Measurements from ENCODE around the gene MEST. TPM values are rescaled to one million over a fixed set of nuclear protein-coding genes. Genes with fewer than 3 reads are reported as not detected.
"Not testable (repeated sequence)": the region's sequence is repeated elsewhere in the genome, so short reads cannot be mapped to it uniquely, and the experiment has no call there.

MEST gene
- polyA plus RNA-seq, 1 of the 3 experiments (the other 2 are of a cell fraction) = 36.7 TPM

GRCh38 chr7:130529417-130529816 is 37.5 kb downstream of the MEST start:
- Histone ChIP-seq H3K9ac (no peak overlapping the region), H3K4me2 (no peak overlapping the region), H3F3A (replicated peaks; ENCODE audit: insufficient read depth) (no peaks in the 10 kb centered on the region), H3K9me2 (no peaks in the 10 kb centered on the region), H2AFZ (ENCODE audit: low read depth) (no peak overlapping the region), H3K4me1 (ENCODE audit: control insufficient read depth in 1 of 2, insufficient read depth in 2 of 2, low read depth in 1 of 2, low read length in 1 of 2) (no peaks in the 10 kb centered on the region), H3K4me3 (ENCODE audit: low read depth in 2 of 2, low read length in 1 of 2) (no peak overlapping the region), H4K20me1 (ENCODE audit: insufficient read depth) (no peaks in the 10 kb centered on the region), H3K79me2 (ENCODE audit: insufficient read depth) (no peaks in the 10 kb centered on the region), H3K36me3 (replicated peaks in 1 of 2; ENCODE audit: control insufficient read depth in 1 of 2, insufficient read depth in 2 of 2, low read length in 1 of 2) (peaks cover 2 to 7% of the 10 kb centered on the region in 2 experiments), H3K27me3 (ENCODE audit: insufficient read depth) (no peaks in the 10 kb centered on the region), H3K9me3 (no peaks in the 10 kb centered on the region), H3K27ac (ENCODE audit: low read depth in 2 of 2, low read length in 1 of 2) (no peak overlapping the region)
- WGBS (ENCODE audit: low lambda C conversion rate) = 97% methylated on average over 2 of the region's 2 CpGs
- POLR2A ChIA-PET = no interaction called here
- no peak for DNase-seq
- CTCF ChIA-PET = no interaction called here
- TF ChIP-seq MAX (IDR thresholded peaks at IDR 0.05; ENCODE audit: low read depth) = no peak
- no peak for TF ChIP-seq ELF1 (IDR thresholded peaks at IDR 0.05)
- no peak for TF ChIP-seq MXI1 (IDR thresholded peaks at IDR 0.05; ENCODE audit: low read depth, low read length)
- TF ChIP-seq USF2 (IDR thresholded peaks at IDR 0.05; ENCODE audit: borderline replicate concordance, low read depth, low read length) = no peak
- no peak for TF ChIP-seq IRF3 (IDR thresholded peaks at IDR 0.05; ENCODE audit: low read depth, low read length)
- no peak for TF ChIP-seq PBX3 (IDR thresholded peaks at IDR 0.05)
- TF ChIP-seq ZBTB33 (IDR thresholded peaks at IDR 0.05; ENCODE audit: borderline replicate concordance, low read depth) = no peak
- TF ChIP-seq EP300 (IDR thresholded peaks at IDR 0.05; ENCODE audit: borderline replicate concordance in 1 of 2, low read depth in 1 of 2, low read length in 1 of 2) = no peak
- no peak for TF ChIP-seq FOSL2 (IDR thresholded peaks at IDR 0.05; ENCODE audit: borderline replicate concordance, low read depth)
- TF ChIP-seq REST (IDR thresholded peaks at IDR 0.05; ENCODE audit: low read depth, low read length) = no peak
- TF ChIP-seq MEF2A (IDR thresholded peaks at IDR 0.05; ENCODE audit: borderline replicate concordance, low read depth) = no peak
- TF ChIP-seq YY1 (IDR thresholded peaks at IDR 0.05; ENCODE audit: low read depth) = no peak
- no peak for TF ChIP-seq EZH2phosphoT487 (IDR thresholded peaks at IDR 0.05; ENCODE audit: borderline replicate concordance, low read depth)
- no peak for TF ChIP-seq NFIC (IDR thresholded peaks at IDR 0.05; ENCODE audit: borderline replicate concordance)
- no peak for TF ChIP-seq JUND (IDR thresholded peaks at IDR 0.05)

GRCh38 chr7:130537894-130538293 is 46.0 kb downstream of the MEST start:
- POLR2A ChIA-PET; H3K27ac ChIP-seq (ENCODE audit: low read depth in 2 of 2, low read length in 1 of 2); H3K9me2 ChIP-seq; H3K9me3 ChIP-seq; H3K4me3 ChIP-seq (ENCODE audit: low read depth in 2 of 2, low read length in 1 of 2); DNase-seq; H2AFZ ChIP-seq (ENCODE audit: low read depth); H3K27me3 ChIP-seq (ENCODE audit: insufficient read depth); H3K4me2 ChIP-seq; H3K9ac ChIP-seq; H3F3A ChIP-seq (replicated peaks; ENCODE audit: insufficient read depth); H4K20me1 ChIP-seq (ENCODE audit: insufficient read depth); H3K4me1 ChIP-seq (ENCODE audit: control insufficient read depth in 1 of 2, insufficient read depth in 2 of 2, low read depth in 1 of 2, low read length in 1 of 2); H3K79me2 ChIP-seq (ENCODE audit: insufficient read depth): not testable (repeated sequence)
- CTCF ChIA-PET = interaction anchor here (1.1 kb wide), 1 partner anchor 260 kb away, joined by 3 read pairs; no protein-coding TSS in a partner anchor
- H3K36me3 ChIP-seq (replicated peaks in 1 of 2; ENCODE audit: control insufficient read depth in 1 of 2, insufficient read depth in 2 of 2, low read length in 1 of 2) = peaks cover 8 to 10% of the 10 kb centered on the region in 2 experiments
- 91% methylated on average over 6 of the region's 6 CpGs for whole genome bisulfite sequencing (ENCODE audit: low lambda C conversion rate)

Data from SK-N-SH (cell line).